Measurements from ENCODE around the gene SNX22. TPM values are rescaled to one million over a fixed set of nuclear protein-coding genes. Genes with fewer than 3 reads are reported as not detected.
A peak's percentile ranks its signal among the peaks of the same experiment; 100 is the strongest.

SNX22 gene
- polyA plus RNA-seq, 3 donors from 2014 or later: 0.40 to 1.8 (median 1.3) TPM

- no peaks in the 10 kb centered on the region for H3K9me3 Mint-ChIP-seq
- no peak overlapping the region for H3K27ac Mint-ChIP-seq
- H3K36me3 Mint-ChIP-seq: peaks cover 16 to 41% (median 23%) of the 10 kb centered on the region in 3 donors
- no peak overlapping the region for H3K4me3 Mint-ChIP-seq
- peaks cover 0 to 1% (median 0%) of the 10 kb centered on the region in 3 donors for H3K27me3 Mint-ChIP-seq (ENCODE audit: low read depth in 3 of 3)
- no peaks in the 10 kb centered on the region for H3K4me1 Mint-ChIP-seq
- DNase-seq: no peak
Measured at GRCh38 chr15:64180235-64180824, 28.8 kb downstream of the SNX22 start.

DNA sequence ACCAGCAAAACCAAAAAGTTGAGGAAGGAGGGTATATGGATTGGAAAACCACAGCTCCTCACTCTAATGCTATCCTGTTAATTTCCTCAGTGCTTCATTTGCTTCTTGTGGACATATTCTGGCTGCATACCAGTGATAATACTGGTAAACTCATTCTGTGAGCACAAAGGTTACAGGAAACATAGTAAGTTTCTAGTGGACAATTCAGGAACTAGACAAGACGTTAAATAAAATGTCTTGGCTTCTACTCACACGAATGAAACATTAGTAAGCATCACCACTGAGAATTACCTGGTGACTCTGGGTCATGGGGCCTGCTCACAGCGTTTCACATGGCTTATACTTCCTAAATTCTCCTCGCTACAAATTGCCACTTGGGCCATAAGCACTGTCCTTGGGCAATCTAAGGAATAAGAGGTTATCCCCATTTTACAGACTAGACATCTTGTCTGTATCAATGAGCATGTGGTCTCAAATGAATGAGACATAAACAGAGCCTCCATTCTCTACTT, 31.4 kb downstream of the SNX22 start:
- H3K9me3 Mint-ChIP-seq: no peaks in the 10 kb centered on the region
- H3K27me3 Mint-ChIP-seq (ENCODE audit: low read depth in 3 of 3): peaks cover 0 to 1% (median 0%) of the 10 kb centered on the region in 3 donors
- peaks cover 10 to 30% (median 14%) of the 10 kb centered on the region in 3 donors for H3K36me3 Mint-ChIP-seq
- DNase-seq: no peak
- no peak overlapping the region for H3K4me3 Mint-ChIP-seq
- H3K27ac Mint-ChIP-seq: no peak overlapping the region
- H3K4me1 Mint-ChIP-seq: no peaks in the 10 kb centered on the region

DNA sequence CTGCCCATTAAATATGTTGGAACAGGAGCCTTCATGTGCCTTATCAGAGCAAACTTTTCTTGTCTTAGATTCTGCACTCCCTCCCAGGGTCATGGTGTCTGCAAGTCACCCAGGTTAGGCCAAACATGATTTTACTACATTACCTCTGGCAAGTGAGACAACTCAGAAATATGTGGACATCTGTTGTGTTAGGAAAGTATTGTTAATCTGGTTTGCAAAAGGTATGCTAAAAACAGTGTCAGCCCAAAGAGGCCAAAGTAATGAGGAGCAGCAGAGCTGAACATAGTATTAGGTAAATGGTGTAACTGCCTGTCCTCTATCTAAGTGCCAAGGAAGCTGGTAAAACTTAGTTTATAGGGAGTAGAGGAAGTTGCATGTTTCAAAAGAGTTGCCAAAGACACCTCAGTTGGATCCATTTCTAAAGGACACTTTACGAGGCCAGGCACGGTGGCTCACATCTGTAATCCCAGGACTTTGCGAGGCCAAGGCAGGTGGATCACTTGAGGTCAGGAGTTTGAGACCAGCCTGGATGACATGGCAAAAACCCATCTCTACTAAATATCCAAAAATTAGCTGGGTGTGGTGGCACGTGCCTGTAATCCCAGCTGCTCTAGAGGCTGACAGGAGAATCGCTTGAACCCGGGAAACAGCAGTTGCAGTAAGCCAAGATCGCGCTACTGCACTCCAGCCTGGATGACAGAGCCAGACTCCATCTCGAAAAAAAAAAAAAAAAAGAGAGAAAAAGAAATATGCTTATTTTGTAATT, 33.8 kb downstream of the SNX22 start:
- Mint-ChIP-seq H3K4me3 (no peak overlapping the region), H3K9me3 (no peaks in the 10 kb centered on the region), H3K27ac (no peak overlapping the region), H3K4me1 (no peaks in the 10 kb centered on the region), H3K27me3 (ENCODE audit: low read depth in 3 of 3) (no peaks in the 10 kb centered on the region), H3K36me3 (peaks cover 7 to 25% (median 19%) of the 10 kb centered on the region in 3 donors)
- no peak for DNase-seq

GRCh38 chr15:64187396-64188191, 36.1 kb downstream of the SNX22 start:
- H3K4me3 Mint-ChIP-seq: peak overlapping the region in 1 of 5 donors; percentile 79
- no peaks in the 10 kb centered on the region for H3K4me1 Mint-ChIP-seq
- DNase-seq: no peak
- no peaks in the 10 kb centered on the region for H3K27me3 Mint-ChIP-seq (ENCODE audit: low read depth in 3 of 3)
- peak overlapping the region in 3 of 6 donors; percentile 59 to 86 (median 64) for H3K27ac Mint-ChIP-seq
- peaks cover 7 to 19% (median 17%) of the 10 kb centered on the region in 3 donors for H3K36me3 Mint-ChIP-seq
- no peaks in the 10 kb centered on the region for H3K9me3 Mint-ChIP-seq

DNA sequence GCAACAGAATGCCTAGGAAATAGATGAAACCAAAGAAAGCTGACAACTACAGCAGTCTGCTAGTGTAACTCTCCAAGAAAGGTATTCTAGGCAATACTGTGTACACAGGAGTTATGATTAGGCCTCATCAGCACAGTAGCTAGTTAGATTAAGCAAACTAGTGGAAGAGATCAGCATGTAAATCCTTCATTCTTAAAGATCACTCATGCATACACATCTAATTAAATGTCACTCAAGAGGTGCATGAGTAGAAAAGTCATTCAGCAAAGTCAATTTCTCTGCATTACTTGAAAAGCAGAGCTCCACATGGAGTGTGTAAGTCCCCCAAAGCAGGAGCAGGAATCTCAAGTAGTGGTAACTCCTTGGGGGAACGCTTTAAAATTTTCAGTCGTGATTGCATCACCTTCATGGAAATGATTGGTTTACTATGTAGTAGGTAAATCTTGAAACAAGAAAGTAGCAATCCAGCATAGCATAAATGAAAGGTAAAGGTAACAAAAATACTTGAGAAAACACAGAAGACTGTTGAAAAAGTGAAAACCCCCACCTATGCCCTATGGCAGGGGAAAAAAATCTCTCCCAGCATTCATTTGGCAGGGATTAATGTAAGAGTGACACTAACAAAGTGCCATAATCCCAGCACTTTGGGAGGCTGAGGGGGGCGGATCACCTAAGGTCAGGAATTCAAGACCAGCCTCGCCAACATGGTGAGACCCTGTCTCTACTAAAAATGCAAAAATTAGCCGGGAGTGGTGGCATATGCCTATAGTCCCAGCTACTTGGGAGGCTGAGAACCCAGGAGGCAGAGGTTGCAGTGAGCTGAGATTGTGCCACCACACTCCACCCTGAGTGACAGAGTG, 40.7 kb downstream of the SNX22 start:
- Mint-ChIP-seq H3K36me3 (peaks cover 6 to 31% (median 16%) of the 10 kb centered on the region in 3 donors), H3K4me3 (no peak overlapping the region), H3K27me3 (ENCODE audit: low read depth in 3 of 3) (no peaks in the 10 kb centered on the region), H3K4me1 (no peaks in the 10 kb centered on the region), H3K9me3 (no peaks in the 10 kb centered on the region), H3K27ac (no peak overlapping the region)
- DNase-seq: no peak

GRCh38 chr15:64193971-64194370, 42.4 kb downstream of the SNX22 start:
- no peak overlapping the region for H3K27ac Mint-ChIP-seq
- no peak overlapping the region for H3K4me3 Mint-ChIP-seq
- no peak for DNase-seq
- no peaks in the 10 kb centered on the region for H3K4me1 Mint-ChIP-seq
- no peaks in the 10 kb centered on the region for H3K27me3 Mint-ChIP-seq (ENCODE audit: low read depth in 3 of 3)
- peaks cover 6 to 33% (median 12%) of the 10 kb centered on the region in 3 donors for H3K36me3 Mint-ChIP-seq
- H3K9me3 Mint-ChIP-seq: no peaks in the 10 kb centered on the region

- H3K9me3 Mint-ChIP-seq: no peaks in the 10 kb centered on the region
- H3K27ac Mint-ChIP-seq: no peak overlapping the region
- peaks cover 10 to 41% (median 13%) of the 10 kb centered on the region in 3 donors for H3K36me3 Mint-ChIP-seq
- H3K27me3 Mint-ChIP-seq (ENCODE audit: low read depth in 3 of 3): no peaks in the 10 kb centered on the region
- no peak for DNase-seq
- no peaks in the 10 kb centered on the region for H3K4me1 Mint-ChIP-seq
- H3K4me3 Mint-ChIP-seq: no peak overlapping the region
Measured at GRCh38 chr15:64197425-64197824, 45.9 kb downstream of the SNX22 start.

- H3K27ac Mint-ChIP-seq: no peak overlapping the region
- no peaks in the 10 kb centered on the region for H3K9me3 Mint-ChIP-seq
Measured at GRCh38 chr15:64205202-64205601, 53.7 kb downstream of the SNX22 start.

More at GRCh38 chr15:64205202-64205601, 53.7 kb downstream of the SNX22 start:
- Mint-ChIP-seq H3K4me3 (no peak overlapping the region), H3K27me3 (ENCODE audit: low read depth in 3 of 3) (no peaks in the 10 kb centered on the region), H3K36me3 (peaks cover 12 to 27% (median 19%) of the 10 kb centered on the region in 3 donors), H3K4me1 (peaks cover 0 to 6% of the 10 kb centered on the region in 2 donors)
- DNase-seq: no peak

Other genes starting within 250 kb of the SNX22 start
- 1 to 10 TPM; 4.5 to 7.3 (median 5.1) TPM for gene DAPK2, start 105.2 kb upstream of the SNX22 start, polyA plus RNA-seq
- gene CIAO2A, start 57.9 kb upstream of the SNX22 start, polyA plus RNA-seq: 100 to 1,000 TPM in 2 of 3 donors, 10 to 100 TPM in 1; 67.1 to 168 (median 102) TPM
- 10 to 100 TPM; 59.4 to 83.6 (median 82.2) TPM for gene SNX1, start 55.7 kb upstream of the SNX22 start, polyA plus RNA-seq
- 100 to 1,000 TPM; 865 to 973 (median 950) TPM for gene PPIB, start 11.3 kb downstream of the SNX22 start, polyA plus RNA-seq
- 10 to 100 TPM in 2 of 3 donors, 1 to 10 TPM in 1; 9.7 to 18.5 (median 11.6) TPM for gene CSNK1G1, start 204.4 kb downstream of the SNX22 start, polyA plus RNA-seq
- 10 to 100 TPM in 1 of 3 donors, 1 to 10 TPM in 2; 5.3 to 10.9 (median 7.6) TPM for gene PCLAF, start 229.7 kb downstream of the SNX22 start, polyA plus RNA-seq
- 10 to 100 TPM; 34.6 to 48.2 (median 44.1) TPM for gene TRIP4, start 236.1 kb downstream of the SNX22 start, polyA plus RNA-seq